Dermis microvascular lymphatic vessel endothelial cell (primary cell): ENCODE results near the gene SMPD4. TPM values are rescaled to one million over a fixed set of nuclear protein-coding genes. Genes with fewer than 3 reads are reported as not detected.
"Not testable (repeated sequence)": the region's sequence is repeated elsewhere in the genome, so short reads cannot be mapped to it uniquely, and the experiment has no call there.

Experiments used
- DNase-seq, 2 donors: peaks; one replicate each; pipeline versions ENCODE4 v3.0.0 to v3.0.0-alpha.2; 2010; ENCODE audit warnings: low read depth in 2 of 2
- total RNA-seq: library from RNA; depleted of rRNA; stranded (reverse); fragments of >200 nt; gene quantifications from 2 replicates; pipeline ENCODE4 v1.2.1, GENCODE V29; 2014

The SMPD4 gene
- total RNA-seq, 1 donor from 2014 or later, result 10.4 TPM

DNA sequence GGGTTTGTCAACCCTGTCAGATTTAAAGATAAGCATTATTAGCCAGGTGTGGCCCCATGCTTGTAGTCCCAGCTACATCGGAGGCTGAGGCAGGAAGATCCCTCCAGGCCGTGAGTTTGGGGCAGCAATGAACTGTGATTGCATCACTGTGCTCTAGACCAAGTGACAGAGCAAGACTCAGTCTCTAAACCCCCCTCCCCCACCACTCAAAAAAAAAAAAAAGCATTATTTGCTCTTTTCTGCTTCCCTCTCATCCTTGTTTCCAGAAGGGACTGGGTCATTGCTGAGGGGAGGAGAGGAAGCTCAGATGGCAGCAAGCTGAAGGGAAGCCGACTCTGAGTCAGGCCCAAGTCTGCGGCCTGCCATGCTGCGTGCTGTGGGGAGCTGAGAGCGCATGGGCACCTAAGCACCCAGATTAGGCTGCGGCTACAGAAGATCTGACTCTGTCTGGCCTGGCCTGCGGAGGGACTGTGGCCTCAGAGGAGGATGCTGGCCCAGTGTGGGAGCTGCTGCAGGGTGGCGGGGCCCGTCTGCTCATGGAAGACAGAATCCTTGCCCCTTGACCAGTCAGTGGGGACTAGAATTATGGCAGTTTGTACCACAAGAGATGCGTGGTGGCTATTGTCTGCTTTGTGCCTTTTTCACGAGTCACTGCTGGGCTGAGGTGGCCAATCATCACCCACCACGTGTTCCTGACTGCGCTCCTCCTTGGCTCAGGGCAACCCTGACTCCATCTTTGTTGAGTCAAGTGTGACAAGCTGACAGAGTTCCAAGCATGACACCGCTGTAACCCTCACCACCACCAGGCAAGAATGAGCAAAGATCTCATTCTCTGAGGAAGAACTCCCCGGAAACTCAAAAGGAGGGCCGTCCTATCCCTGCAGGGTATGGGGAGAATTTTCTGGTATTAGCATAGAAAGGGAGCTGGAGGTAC is 6.7 kb upstream of the SMPD4 start:
- DNase-seq, result not testable (repeated sequence)

DNA sequence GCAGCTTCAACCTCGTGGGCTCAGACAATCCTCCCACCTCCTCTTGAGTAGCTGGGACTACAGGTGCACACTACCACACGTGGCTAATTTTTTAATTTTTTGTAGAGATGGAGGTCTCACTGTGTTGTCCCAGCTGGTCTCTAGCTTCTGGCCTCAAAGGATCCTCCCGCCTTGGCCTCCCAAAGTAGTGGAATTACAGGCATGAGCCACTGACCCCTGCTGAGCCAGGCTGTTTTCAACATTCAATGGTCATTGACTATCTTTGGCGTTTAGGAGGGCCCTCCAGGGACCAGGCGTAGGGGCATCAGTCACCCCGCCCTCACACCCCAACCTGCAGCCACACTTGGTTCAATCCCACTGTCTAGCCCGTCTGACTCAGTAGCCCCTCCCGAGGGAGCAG is 5.9 kb upstream of the SMPD4 start:
- DNase-seq, result no peak

DNA sequence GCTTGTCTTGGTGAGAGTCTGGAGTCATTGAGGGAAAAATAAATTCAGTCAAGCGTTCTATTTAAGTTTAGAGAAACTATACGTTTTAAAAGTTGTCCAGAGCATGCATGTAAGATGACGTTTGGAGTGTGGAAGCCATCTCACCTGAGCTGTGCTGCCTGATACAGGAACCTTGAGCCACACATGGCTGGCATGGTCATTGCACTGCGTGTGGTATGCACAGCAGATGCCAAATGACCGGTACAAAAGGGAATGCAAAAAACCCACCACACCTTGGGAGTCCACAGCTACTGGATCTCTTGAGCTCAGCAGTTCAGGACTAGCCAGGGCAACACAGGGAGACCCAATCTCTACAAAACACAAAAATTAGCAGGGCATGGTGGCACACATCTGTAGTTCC is 5.0 kb upstream of the SMPD4 start:
- no peak for DNase-seq

DNA sequence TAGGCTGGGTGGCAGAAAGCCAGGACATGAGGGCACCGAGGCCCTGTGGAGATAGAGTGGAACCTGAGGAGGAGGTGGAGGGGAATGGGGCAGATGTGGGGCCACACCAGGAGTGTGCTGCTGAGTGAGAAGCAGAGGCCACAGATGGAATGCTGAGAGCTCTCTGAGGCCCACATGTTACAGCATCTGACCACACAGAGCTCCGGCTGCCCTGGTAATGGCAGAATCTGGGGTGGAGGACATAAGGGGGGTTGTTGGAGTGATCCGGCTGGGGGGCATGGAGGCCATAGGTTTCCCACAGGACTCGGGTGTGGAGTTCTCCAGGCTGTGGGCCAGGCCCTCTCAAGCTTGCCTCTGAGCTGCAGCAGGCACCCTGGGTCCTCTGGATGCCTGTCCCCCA is 4.5 kb upstream of the SMPD4 start:
- no peak for DNase-seq

DNA sequence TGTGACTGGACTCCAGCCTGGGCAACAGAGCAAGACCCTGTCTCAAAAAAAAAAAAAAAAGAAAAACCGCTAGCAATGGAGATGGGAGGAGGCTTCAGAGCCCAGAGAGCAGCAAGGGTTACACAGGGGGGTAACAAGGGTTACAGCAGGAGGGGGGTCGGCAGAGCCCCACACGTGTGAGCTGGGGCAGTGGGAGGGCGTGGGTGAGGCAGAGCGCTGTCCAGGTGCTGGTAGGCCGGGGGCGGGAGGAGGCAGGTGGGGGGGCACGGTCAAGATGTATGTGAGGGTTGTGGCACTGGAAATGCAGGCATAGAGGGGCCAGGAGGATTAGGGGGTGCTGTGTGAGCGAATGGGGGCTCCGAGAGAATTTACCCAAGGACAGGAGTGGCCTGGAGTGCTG is 4.0 kb upstream of the SMPD4 start:
- no peak for DNase-seq

DNA sequence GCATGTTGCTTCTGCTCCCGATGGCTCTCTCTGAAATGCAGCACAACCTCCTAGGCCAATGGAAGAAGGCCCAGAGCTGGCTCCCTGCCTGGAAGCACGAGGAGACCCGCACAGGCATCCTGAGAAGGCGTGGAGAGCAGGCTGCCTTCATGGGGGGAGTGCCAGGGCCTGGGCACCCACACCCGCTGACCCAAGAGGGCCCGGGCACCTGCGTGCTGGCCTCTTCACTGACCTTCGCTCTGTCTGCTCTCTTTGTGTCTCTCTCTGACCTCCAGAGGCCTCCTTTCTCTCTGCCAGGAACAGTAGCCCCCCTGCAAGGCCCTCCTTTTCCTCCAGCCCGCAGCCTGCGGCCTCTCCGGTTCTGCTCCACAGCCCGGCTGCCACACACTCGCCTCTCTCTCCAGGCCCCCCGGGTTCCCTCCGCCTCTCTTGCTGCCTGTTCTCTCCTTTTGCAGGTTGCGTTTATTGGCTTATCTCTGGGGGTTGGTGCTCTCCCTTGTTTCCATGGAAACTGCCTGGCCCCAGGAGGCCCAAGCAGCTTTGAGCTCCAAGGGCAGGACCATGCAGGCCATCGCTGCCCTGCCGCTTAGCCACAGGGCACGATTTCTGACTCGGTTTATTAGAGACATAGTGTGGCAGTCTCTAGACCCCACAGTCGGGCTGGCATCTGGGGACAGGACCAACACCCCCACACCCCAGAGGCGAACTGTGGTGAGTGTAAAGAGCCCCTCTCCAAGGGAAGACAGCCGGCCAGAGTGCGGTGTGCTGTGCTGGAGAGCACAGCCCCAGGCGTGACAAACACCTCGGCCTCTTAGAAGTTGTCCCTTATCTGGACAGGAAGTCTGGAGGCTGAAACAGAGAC is 2.3 kb upstream of the SMPD4 start:
- DNase-seq, result peak in 1 of 2 donors; percentile 9

DNA sequence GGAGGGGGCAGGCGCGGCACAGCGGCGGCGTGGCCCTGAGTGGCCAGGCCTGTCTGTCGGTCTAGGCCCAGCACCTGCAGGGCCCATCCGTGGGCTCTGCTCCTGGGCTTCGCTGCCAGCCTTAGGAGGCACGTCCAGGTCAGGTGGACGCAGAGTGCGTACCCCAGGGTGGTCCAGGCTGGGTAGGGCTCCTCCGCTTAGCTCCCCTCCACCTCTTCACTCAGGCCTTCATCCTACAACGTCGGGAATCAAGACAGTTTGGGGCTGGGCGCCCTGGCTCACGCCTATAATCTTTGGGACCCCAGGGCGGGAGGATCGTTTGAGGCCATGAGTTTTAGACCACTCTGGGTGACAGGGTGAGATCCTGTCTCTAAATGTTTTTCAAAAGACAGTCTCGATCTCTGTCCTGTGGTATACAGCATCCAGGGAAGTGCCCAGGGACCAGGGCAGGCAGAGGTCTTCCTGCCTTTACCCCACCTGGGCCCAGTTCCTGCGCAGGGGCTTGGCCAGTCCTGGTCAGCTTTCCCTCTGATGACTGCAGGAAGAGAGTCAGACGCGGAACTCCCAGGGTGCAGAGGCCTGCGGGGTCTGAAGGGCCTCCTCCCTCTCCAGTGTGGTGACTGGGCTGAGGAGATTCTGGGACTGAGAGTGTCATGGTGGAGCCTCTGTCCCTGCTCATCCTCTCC is 1.6 kb upstream of the SMPD4 start:
- peak; percentile 28 to 50 for DNase-seq

DNA sequence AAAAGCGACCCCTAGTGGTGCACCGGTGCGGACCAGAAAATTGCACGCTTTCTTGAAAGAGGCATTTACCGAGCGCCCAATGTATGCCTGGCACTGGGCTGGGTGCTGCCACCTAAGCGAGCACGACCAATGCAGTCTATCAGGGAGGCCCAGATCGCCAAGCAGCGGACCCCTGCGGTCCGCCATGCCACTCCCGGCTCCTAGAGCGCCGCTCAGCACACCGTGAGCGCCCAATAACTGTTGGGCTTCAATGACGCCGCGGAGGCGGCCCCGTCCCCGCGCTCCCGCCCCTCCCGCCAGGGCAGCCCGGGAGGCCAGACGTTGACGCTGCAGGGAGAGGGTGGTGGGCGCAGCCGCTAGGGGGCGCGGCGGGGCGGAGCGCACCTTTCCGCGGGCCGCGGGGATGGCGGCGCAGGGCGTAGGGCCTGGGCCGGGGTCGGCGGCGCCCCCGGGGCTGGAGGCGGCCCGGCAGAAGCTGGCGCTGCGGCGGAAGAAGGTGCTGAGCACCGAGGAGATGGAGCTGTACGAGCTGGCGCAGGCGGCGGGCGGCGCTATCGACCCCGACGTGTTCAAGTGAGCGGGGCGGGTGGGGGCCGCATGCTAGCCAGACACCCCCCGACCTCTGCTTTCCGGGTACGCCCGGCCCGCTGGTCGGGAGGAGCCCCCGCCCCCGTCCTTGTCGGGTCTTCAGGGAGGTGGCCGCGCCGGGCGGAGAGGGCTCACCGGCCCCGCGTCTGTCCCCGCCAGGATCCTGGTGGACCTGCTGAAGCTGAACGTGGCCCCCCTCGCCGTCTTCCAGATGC is 679 bp upstream of the SMPD4 start, which contains the start of gene MZT2B:
Gene MZT2B, plus strand, starts transcription at position 383 of the 803 bp plus-strand sequence. Its CDS starts 21 bp downstream, at position 404.
- peak; percentile 62 to 86 for DNase-seq

DNA sequence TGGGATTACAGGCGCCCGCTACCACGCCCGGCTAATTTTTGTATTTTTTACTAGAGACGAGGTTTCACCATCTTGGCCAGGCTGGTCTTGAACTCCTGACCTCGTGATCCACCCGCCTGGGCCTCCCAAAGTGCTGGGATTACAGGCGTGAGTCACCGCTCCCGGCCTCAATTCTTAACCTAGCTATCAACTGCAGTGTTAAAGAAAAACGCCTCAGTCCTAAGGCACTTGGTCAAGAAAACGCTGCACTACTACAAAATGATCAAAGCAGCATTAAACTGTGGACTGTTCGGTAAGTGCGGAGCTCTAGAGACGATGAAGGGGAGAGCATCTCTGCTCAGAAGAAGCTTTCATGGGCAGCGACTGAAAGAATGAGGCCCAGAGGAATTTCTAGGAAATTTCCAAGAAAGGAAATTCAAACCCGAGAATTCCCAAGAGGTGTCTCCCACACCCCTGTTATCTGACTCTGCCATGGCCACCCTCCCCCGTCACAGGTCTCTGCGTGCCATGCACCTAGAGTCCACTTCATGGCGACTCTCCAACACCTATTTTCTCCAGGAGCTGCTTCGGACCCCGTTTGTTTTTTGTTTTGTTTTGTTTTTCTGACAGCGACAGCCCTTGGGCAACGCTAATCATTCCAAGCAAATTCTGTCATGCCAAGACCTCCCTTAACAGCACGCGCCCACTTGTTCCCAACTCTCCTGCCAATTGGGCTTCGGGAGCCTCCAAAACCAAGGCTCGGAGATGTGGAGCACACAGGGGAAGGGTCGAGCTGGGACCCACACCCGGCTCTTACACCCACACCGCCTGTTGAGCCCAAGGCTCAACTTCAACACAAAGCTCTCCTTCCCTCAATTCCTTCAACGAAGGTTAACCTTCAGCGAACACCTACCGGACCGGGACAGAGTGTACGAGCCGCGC is 738 bp downstream of the SMPD4 start:
- DNase-seq, result not testable (repeated sequence)

DNA sequence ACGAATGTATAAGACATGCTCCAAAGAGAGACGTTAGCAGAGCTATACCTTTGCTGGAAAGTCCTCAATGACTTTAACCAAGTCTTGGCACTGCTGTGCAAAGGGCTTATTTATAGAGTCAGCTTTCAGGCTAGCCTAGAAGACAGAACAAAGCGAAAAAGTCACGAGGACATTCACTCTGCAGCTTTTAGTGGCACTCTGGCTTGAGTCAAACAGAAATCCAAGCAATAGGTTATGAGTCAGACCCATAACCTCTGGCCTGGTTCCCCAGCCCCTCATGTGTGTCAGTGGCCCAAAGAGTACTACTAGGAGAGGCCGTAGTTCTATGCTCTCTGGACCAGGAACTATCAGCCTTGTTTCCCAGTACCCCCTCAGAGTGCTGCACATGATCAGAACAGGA is 6.5 kb downstream of the SMPD4 start:
- DNase-seq, result not testable (repeated sequence)

DNA sequence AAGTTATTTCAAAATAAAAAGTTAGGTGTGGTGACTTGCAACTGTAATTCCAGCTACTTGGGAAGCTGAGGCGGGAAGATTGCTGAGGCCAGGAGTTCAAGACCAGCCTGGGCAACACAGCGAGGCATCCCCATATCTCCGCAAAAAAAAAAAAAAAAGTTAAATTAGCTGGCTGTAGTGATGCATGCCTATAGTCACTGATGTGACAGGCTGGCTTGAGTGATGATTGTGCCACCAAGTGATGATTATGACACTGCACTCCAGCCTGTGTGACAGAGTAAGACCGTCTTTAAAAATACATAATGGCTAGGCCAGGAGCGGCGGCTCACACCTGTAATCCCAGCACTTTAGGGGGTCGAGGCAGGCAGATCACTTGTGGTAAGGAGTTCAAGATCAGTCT is 11.5 kb downstream of the SMPD4 start:
- DNase-seq, result no peak

DNA sequence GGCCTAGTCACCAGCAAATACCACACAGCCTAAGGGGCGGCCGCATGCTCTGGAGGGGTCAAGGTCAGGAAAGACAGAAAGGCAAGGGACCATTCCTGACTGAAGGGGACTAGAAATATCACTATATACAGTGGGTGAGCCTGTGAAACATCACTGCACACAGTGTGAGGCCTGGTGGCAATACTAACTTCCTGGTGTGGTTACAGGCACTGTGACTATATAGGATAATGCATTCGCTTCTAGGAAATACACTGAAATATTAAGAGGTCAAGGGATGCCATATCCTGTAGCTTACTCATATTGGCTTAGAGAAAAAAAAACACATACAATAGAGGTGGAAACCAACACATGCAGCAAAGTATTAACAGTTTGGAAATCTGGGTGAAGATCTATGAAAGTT is 12.2 kb downstream of the SMPD4 start:
- not testable (repeated sequence) for DNase-seq

DNA sequence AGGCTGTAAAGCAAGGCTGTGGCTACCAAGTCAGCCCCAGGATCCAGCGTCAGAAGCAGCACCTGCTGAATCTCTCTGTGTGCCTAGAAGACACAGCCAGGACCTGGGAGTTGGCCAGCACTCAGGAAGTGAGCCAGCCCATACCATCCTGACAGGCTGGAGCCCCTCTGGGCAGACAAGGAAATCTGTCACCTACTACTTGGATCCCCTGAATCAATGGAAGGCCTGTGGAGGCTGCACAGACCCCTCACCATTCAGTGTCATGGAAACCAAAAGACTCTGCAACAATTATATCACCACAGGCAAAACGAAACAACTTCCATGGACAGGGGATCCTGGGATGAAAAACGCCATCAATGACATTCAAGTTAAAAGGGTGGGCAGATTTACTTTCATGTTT is 14.8 kb downstream of the SMPD4 start:
- not testable (repeated sequence) for DNase-seq

DNA sequence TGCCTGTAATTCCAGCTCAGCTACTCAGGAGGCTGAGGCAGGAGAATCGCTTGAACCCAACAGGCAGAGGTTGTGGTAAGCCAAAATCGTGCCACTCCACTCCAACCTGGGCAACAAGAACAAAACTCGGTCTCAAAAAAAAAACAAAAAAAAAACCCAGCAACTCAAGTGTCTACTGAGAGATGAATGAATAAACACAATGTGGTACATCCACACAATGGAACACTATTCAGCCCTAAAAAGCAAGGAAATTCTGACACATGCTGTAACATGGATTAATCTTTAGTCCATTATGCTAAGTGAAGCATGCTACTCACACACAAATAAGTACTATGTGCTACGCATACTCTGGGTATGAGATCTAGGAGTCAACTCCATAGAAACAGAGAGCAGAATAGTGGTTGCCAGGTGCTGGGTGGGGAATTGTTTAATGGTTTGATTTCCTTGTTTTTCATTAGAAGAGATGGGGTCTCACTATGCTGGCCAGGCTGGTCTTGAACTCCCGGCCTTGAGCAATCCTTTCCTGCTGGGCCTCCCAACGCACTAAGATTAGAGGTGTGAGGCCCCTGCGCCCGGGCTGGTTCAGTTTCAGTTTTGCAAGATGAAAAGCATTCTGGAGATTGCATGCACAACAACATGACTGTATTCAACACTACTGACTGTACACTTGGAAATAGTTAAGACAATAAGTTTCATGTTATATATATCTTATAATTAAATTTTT is 15.9 kb downstream of the SMPD4 start:
- no peak for DNase-seq

DNA sequence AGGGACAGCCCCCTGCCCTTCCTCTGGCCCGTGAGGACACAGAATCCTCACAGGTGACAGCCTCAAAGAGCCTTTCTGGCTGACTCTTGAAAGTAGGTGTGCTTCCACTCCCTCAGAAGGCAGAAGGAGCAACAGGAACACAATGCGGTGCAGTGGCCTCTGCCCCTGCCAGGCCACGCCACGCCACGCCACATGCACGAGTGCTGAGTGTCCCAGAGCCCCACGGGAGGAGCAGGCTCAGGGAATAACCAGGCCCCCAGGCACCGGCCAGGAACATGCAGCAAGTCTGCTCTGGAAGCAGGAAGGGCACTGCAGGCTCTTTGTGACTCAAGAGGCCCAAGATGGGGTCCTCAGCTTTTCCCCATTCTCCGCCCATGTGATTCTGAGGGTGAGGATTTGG is 18.4 kb downstream of the SMPD4 start:
- DNase-seq, result no peak

DNA sequence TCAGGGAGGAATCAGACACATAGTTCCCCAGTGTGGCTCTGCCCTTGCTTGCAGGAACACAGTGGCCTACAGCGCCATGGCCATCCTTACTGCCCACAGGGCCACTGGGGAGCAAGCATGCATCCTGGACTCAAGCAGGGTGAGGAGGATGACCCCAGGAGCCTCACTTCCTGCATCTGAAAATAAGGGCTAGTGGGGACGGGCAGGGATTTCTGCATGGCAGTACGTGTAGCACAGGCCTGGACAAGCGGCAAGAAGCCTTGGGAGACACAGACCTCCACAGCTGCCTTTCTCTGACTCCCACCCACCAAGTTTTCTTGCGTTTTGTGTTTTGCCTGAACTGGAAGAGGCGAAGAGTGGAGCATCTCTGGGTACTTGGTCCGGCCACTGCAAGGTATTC is 18.9 kb downstream of the SMPD4 start:
- not testable (repeated sequence) for DNase-seq

DNA sequence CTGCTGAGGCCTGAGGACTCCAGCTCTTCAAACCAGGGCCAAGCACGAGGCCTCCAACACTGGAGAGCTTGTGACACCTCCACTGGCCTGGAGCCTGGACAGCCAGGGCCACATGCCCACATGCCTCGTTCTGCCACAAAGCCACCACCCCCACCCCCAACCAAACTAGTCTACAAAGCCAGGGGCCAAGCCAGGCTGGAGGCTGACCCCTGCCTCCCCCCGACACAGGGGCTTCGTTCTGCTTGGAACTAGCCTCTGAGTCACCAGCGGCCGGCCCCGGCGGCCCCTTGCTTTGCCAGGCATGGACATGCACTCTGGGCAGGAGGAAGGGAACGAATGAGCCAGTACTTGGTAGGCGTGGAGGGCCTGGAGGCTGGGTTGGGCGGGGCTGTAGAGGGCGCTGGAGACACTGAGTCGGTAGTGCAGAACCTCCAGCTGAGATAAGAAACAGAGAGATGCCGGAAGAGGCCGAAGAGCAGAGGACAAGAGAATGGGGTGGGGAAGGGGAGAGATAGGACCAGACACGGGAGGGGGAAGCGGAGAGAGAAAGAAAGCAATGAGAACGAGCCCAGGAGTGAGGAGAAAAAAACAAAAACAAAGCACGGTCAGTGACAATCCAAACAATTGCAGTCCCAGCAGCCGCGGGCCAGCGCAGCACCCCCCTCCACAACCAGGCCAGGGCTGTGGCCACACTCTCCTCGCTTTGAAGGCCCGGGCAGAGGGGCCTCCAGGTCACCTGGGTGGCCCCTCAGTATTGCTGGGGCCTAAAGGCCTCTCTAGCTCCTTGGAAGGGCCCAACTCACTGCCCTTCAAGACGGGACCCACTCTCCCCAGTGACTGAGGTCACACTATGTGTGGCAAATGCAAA is 20.3 kb downstream of the SMPD4 start:
- not testable (repeated sequence) for DNase-seq

DNA sequence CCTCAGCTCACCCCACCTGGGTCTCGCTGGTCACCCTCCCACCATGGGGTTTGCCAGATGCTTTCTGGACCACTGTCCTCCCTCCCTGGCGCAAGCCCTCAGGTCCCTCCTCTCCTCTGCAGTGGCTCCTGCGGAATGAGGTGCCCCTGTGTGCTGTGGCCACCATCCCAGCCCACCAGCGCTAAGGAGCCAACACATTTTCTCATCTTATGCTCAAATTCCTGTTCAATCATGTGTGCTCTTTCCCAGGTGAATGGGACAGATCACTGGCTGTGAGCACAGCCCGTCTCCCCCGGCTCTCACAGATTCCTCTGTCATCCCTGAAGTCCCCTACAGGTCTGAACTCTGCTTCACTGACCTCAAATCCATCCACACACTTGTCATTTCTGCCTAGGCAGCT is 21.3 kb downstream of the SMPD4 start:
- no peak for DNase-seq
